ENCODE data around the gene ATAD2B. TPM values are rescaled to one million over a fixed set of nuclear protein-coding genes. Genes with fewer than 3 reads are reported as not detected.

The ATAD2B gene
- total RNA-seq, 1 donor from 2014 or later, result 42.2 TPM

- intact Hi-C loops (cut with DNase I), result loop anchor here (5.0 kb wide), 1 partner anchor 455 kb away; no protein-coding TSS in a partner anchor
- ATAC-seq, result no peak
Observed at GRCh38 chr2:23916727-23917405, 10.1 kb downstream of the ATAD2B start.

GRCh38 chr2:23915327-23915726 is 11.6 kb downstream of the ATAD2B start:
- DNase-seq (ENCODE audit: low spot score), result no peak
- intact Hi-C loops (cut with DNase I), result loop anchor here (5.0 kb wide), 1 partner anchor 457 kb away; no protein-coding TSS in a partner anchor
- no peak for ATAC-seq

More at GRCh38 chr2:23916727-23917405, 10.1 kb downstream of the ATAD2B start:
- no peak for DNase-seq (ENCODE audit: low spot score)

GRCh38 chr2:23912054-23912453 is 14.9 kb downstream of the ATAD2B start:
- DNase-seq (ENCODE audit: low spot score), result no peak
- ATAC-seq, result no peak
- intact Hi-C loops (cut with DNase I), result no loop called here

- intact Hi-C loops (cut with DNase I), result no loop called here
- no peak for DNase-seq (ENCODE audit: low spot score)
- peak; percentile 14 for ATAC-seq
Observed at GRCh38 chr2:23905155-23905554, 21.8 kb downstream of the ATAD2B start.

GRCh38 chr2:23904692-23905091 is 22.2 kb downstream of the ATAD2B start:
- peak; percentile 60 for ATAC-seq
- intact Hi-C loops (cut with DNase I), result no loop called here
- no peak for DNase-seq (ENCODE audit: low spot score)

- intact Hi-C loops (cut with DNase I), result no loop called here
- ATAC-seq, result no peak
- DNase-seq (ENCODE audit: low spot score), result no peak
Observed at GRCh38 chr2:23904215-23904614, 22.7 kb downstream of the ATAD2B start.

- intact Hi-C loops (cut with DNase I), result no loop called here
- ATAC-seq, result no peak
- no peak for DNase-seq (ENCODE audit: low spot score)
Observed at GRCh38 chr2:23903034-23903433, 23.9 kb downstream of the ATAD2B start.

GRCh38 chr2:23901966-23902846 is 24.7 kb downstream of the ATAD2B start:
- DNase-seq (ENCODE audit: low spot score) (no peak), ATAC-seq (peak; percentile 72)

GRCh38 chr2:23900541-23901322 is 26.2 kb downstream of the ATAD2B start:
- ATAC-seq, result peak; percentile 76
- intact Hi-C loops (cut with DNase I), result no loop called here
- no peak for DNase-seq (ENCODE audit: low spot score)

More at GRCh38 chr2:23901966-23902846, 24.7 kb downstream of the ATAD2B start:
- intact Hi-C loops (cut with DNase I), result no loop called here

- no peak for DNase-seq (ENCODE audit: low spot score)
- intact Hi-C loops (cut with DNase I), result no loop called here
- ATAC-seq, result no peak
Observed at GRCh38 chr2:23900133-23900532, 26.8 kb downstream of the ATAD2B start.

- ATAC-seq (no peak), DNase-seq (ENCODE audit: low spot score) (no peak)
- intact Hi-C loops (cut with DNase I), result no loop called here
Observed at GRCh38 chr2:23871206-23871605, 55.7 kb downstream of the ATAD2B start.

- ATAC-seq (no peak), DNase-seq (ENCODE audit: low spot score) (no peak)
- intact Hi-C loops (cut with DNase I), result loop anchor here (5.0 kb wide), 1 partner anchor 1025 kb away; no protein-coding TSS in a partner anchor
Observed at GRCh38 chr2:23867449-23867848, 59.5 kb downstream of the ATAD2B start.

- DNase-seq (ENCODE audit: low spot score), result no peak
- intact Hi-C loops (cut with DNase I), result no loop called here
Observed at GRCh38 chr2:23862716-23863426, 64.1 kb downstream of the ATAD2B start.

GRCh38 chr2:23861952-23862351 is 65.0 kb downstream of the ATAD2B start:
- intact Hi-C loops (cut with DNase I), result no loop called here

More at GRCh38 chr2:23862716-23863426, 64.1 kb downstream of the ATAD2B start:
- no peak for ATAC-seq

GRCh38 chr2:23859983-23860382 is 66.9 kb downstream of the ATAD2B start:
- no peak for ATAC-seq
- intact Hi-C loops (cut with DNase I), result no loop called here
- DNase-seq (ENCODE audit: low spot score), result no peak

More at GRCh38 chr2:23861952-23862351, 65.0 kb downstream of the ATAD2B start:
- DNase-seq (ENCODE audit: low spot score) (no peak), ATAC-seq (no peak)

- DNase-seq (ENCODE audit: low spot score), result no peak
- ATAC-seq, result no peak
- intact Hi-C loops (cut with DNase I), result no loop called here
Observed at GRCh38 chr2:23859234-23859633, 67.7 kb downstream of the ATAD2B start.

GRCh38 chr2:23850564-23851256 is 76.2 kb downstream of the ATAD2B start:
- intact Hi-C loops (cut with DNase I), result no loop called here

GRCh38 chr2:23844905-23845304 is 82.0 kb downstream of the ATAD2B start:
- intact Hi-C loops (cut with DNase I), result no loop called here
- DNase-seq (ENCODE audit: low spot score), result no peak
- no peak for ATAC-seq

More at GRCh38 chr2:23850564-23851256, 76.2 kb downstream of the ATAD2B start:
- ATAC-seq (no peak), DNase-seq (ENCODE audit: low spot score) (no peak)
